NCI-H524 (cell line): ENCODE data around the gene HLTF.

Experiments used
- DNase-seq, 2 experiments: peaks; one replicate each; lab custom pipeline; 2025; lab: John Stamatoyannopoulos, UW

Gene HLTF

GRCh38 chr3:149085828-149086231 lies 503 bp downstream of the HLTF start:
- DNase-seq = peak; percentile 70 to 73

- DNase-seq = no peak
Measured at GRCh38 chr3:149081772-149082171, 4.6 kb downstream of the HLTF start.

GRCh38 chr3:149080699-149081091 lies 5.6 kb downstream of the HLTF start:
- DNase-seq = no peak

- DNase-seq = peak in 1 of 2 experiments; percentile 3
Measured at GRCh38 chr3:149080011-149080698, 6.2 kb downstream of the HLTF start.

GRCh38 chr3:149077628-149078027 lies 8.7 kb downstream of the HLTF start:
- DNase-seq = no peak

- DNase-seq = no peak
Measured at GRCh38 chr3:149067883-149068282, 18.4 kb downstream of the HLTF start.

GRCh38 chr3:149061776-149062175 lies 24.6 kb downstream of the HLTF start:
- DNase-seq = no peak

- DNase-seq = no peak
Measured at GRCh38 chr3:149058602-149059001, 27.7 kb downstream of the HLTF start.

- no peak for DNase-seq
Measured at GRCh38 chr3:149058198-149058597, 28.1 kb downstream of the HLTF start.

- DNase-seq = no peak
Measured at GRCh38 chr3:149055575-149055974, 30.8 kb downstream of the HLTF start.

GRCh38 chr3:149044339-149045083 lies 41.8 kb downstream of the HLTF start:
- no peak for DNase-seq

GRCh38 chr3:149042789-149043386 lies 43.4 kb downstream of the HLTF start:
- DNase-seq = no peak

GRCh38 chr3:149038322-149038721 lies 48.0 kb downstream of the HLTF start:
- no peak for DNase-seq

- no peak for DNase-seq
Measured at GRCh38 chr3:149037684-149038083, 48.6 kb downstream of the HLTF start.

- no peak for DNase-seq
Measured at GRCh38 chr3:149031096-149031495, 55.2 kb downstream of the HLTF start.

GRCh38 chr3:149026718-149027117 lies 59.6 kb downstream of the HLTF start:
- peak in 1 of 2 experiments; percentile 6 for DNase-seq

GRCh38 chr3:149023951-149024350 lies 62.4 kb downstream of the HLTF start:
- no peak for DNase-seq

- DNase-seq = no peak
Measured at GRCh38 chr3:149021830-149022229, 64.5 kb downstream of the HLTF start.

GRCh38 chr3:149020839-149021252 lies 65.5 kb downstream of the HLTF start:
- DNase-seq = no peak

GRCh38 chr3:149020196-149020838 lies 66.0 kb downstream of the HLTF start:
- no peak for DNase-seq

GRCh38 chr3:149019580-149019979 lies 66.8 kb downstream of the HLTF start:
- DNase-seq = peak; percentile 30 to 82

- DNase-seq = no peak
Measured at GRCh38 chr3:149018247-149018646, 68.1 kb downstream of the HLTF start.
